ENCODE results near the gene RPS5. TPM values are rescaled to one million over a fixed set of nuclear protein-coding genes. Genes with fewer than 3 reads are reported as not detected.
"Not testable (repeated sequence)": the region's sequence is repeated elsewhere in the genome, so short reads cannot be mapped to it uniquely, and the experiment has no call there.

Gene RPS5
- total RNA-seq, 1 experiment from 2014 or later, result 5,822 TPM

DNA sequence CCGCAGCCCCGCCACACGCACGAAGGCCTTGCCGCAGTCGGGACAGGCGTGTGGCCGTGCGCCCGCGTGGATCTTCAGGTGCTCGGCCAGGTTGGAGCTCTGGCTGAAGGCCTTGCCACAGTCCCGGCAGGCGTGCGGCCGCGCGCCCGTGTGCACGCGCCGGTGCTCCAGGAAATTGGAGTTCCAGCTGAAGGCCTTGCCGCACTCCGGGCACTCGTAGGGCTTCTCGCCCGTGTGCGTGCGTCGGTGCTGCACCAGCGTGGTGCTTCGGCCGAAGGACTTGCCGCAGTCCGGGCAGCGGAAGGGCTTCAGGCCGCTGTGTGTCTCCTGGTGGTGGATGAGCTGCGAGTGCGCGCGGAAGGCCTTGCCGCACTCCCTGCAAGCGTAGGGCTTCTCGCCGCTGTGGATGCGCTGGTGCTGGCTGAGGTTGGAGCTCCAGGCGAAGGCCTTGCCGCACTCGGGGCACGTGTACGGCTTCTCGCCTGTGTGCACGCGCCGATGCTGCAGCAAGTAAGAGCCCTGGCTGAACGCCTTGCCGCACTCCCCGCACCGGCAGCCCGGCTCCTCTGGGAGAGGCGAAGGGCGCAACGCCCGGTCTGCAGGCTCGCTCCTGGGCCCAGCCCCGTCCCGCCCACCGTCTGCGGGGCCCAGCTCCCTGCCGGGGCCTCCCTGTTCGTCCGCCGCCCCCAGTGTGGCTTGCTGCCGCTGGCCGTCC is 30.1 kb upstream of the RPS5 start:
- DNase-seq (ENCODE audit: low spot score), result no peak

DNA sequence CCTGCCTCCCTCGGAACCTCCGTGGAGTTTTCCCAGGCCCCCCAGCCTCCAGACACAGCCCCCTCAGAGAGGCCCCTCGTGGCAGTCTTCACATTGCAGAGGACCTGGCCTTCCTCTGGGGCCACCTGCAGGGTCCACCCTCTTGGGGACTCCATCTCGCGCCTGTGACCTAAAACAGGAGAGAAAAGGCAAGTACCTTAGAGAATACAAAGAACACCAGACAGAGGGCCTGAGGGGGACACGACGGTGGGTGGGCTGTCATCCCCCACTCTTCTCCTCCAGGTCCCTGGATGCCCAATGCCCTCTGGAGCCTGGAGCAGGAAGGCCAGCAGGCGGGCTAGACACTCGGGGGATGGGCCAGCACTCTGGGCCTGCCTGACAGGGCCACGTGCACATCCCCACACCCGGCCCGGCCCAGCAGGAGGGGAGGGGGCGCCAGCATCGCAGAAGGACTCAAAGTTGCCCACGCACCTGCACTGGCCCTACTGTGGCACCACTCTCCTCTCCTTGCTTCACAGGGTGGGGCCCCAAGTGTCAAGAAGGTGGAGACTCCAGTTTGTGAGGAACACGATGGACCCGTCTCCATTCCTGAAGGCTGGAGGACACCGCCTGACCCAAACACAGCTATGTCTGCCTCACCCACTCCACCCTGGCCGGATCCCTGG is 29.5 kb upstream of the RPS5 start:
- no peak for DNase-seq (ENCODE audit: low spot score)

DNA sequence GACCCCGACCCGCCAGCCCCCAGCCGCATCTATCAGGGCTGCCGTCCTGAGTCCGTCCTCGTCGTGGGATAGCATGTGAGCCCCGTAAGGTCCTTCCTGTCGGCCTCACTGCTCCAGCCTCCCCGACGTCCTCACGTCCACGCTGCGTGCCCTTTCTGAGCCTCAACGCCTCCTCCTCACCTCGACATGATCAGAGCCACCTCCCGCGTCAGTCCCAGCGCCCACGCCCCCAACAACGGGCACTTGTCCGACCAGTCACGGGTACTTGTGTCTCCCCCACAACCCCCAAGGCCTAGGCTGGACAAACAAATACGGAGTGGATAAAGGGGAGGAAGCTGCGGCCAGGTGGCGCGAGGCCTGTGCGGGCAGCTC is 25.2 kb upstream of the RPS5 start:
- no peak for DNase-seq (ENCODE audit: low spot score)

DNA sequence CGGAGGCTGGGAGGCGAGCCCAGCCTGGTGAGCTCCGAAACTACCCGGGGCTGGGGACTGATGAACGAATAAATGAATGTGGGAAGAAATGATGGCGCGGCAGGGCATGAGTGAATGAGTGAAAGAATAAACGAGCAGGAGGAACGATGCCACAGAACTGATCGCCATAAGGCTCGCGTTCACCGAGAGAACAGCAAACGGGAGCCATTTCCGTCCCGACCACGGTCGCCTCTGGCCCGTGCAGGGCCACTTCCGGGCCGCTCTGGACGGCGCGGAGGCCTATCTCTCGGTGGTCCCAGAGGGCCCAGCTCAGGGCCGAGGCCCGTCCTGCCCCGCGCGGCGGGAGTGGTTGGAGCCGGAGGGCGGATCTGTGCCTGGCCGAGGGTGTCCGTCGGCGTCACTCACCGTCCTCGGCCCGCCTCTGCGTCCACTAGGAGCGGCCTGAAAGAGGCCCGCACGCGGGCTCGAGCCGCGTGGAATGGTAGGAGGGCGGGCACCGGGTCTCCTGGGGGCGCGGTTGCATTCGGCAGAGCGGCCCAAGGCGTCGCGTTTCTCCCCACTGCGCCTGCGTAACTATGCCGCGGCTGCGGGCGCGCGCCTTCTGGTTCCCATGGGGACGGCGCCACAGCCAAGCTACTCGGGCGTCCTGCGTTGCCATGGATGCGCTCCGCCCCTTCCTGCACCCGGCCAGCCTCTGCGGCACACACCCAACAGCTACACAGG is 24.6 kb upstream of the RPS5 start, which contains the start of gene ZNF497:
ZNF497 (minus strand) TSS at position 480 of the 723 bp plus-strand sequence. CDS start 5,116 bp downstream, outside the sequence.
- peak; percentile 99 for DNase-seq (ENCODE audit: low spot score)

DNA sequence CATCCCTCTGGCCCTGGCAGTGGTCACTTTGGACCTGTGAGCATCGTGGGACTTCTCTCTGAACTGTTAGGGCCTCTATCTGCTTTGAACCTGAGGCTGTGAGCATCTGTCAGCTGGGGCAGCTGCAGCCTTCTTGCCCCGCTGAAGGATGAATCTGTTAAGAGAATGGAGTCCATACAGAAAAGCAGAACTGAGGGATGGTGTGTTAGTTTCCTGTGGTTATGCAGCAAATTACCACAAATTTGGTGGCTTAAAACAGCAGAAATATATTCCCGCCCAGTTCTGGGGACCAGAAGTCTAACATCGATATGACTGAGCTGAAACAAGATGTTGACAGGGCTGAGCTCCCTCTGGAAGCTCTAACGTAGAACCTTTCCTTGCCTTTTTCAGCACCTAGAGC is 22.9 kb upstream of the RPS5 start:
- DNase-seq (ENCODE audit: low spot score), result no peak

DNA sequence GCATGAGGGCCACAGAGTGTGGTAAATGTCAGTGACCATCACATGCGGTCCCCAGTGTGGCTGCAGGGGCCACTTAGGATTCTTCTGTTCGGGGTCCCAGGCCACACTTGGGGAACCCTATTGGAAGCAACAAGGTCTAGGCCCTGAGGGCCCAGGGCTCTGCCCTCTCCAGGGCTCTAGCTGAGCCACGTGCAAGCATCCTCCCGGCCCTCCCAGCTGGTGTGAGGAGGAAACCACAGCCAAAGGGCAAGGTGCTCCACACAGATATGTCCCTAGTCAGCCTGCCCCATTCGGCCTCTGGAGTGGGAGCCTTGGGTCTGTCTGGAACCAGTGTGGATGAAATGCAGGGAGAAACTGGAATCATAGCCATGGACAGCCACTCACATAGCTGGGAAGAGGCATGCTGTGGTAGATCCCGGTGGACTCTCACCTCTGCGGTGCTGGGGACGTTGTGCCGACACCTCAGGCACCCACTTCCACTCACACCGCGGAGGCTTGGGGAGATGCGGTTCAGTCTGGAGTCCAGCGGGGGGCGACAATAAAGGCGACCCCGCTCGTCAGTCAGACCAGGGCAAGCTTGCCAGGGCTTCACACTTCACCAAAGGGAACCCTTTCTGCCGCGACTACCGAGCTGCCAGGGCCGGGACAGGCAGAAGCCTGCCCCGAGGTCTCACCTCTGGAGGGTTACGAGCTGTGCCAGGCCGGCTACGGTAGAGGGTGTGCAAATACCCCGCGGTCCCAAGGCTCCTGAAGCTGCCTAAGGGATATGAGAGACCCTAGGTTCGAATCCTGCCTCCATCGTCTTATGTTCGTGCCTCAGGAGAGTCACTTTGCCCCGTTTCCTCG is 20.3 kb upstream of the RPS5 start:
- DNase-seq (ENCODE audit: low spot score), result no peak

DNA sequence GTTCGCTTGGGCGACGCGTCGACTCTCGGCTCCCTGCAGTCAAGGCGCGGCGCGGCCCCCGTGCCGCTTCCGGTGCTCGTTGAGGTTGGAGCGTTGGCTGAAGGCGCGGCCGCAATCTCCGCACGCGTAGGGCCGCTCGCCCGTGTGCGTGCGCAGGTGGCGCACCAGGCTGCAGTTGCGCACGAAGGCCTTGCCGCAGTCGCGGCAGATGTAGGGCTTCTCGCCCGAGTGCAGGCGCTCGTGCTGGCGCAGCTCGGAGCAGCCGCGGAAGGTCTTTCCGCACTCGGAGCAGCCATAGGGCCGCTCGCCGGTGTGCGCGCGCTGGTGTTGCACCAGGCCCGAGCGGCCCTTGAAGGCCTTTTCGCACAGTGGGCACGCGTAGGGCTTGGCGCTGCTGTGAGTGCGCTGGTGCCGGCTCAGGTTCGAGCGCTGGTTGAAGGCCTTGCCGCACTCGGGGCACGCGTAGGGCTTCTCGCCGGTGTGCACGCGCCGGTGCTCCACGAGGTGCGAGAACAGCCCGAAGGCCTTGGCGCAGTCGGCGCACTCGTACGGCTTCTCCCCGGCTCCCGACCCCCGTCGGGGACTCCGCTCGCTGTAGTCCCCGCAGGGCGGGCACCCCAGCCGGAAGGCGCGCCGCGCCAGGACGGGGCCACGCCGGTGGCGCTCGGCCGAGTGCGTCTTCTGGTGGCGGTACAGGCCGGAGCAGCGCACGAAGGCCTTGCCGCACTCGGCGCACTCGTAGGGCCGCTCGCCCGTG is 19.2 kb upstream of the RPS5 start:
- no peak for DNase-seq (ENCODE audit: low spot score)

DNA sequence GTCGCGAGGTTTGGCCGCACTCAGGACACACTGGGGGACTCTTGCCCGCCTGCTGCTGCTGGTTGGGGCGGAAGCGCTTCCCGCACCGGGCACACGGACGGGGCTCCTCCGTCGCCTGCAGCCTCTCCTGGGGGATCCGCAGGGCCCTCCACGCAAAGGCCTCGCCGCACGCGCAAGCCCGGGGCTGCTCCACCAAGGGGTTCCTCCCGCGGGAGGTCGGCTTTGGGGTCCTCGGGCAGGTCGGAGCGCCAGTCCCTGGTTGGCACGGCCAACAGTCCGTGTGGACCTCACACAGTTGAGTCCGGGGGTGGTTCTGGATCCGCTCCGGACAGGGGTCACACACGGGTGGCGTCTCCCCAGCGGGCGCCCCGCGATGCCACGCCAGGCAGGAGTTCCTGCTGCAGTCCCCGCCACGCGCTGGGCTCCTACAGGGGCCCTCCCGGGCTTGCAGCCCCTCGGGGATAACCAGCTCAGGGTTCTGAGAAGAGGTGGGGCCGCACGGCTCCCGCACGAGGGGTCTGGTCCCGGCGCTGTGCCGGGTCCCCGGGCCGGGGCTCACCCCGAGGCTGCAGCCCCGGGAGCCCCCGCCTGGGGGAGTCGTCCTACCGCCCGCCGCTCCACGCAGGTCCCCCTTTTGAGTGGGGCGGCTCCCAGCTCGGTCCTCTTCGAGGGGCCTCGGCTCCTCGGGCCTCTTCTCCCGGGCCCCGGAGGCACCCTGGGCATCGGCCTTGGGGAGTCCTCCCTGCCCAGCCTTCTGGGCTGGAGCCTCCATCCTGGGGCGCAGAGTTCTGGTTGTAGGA is 18.3 kb upstream of the RPS5 start:
- DNase-seq (ENCODE audit: low spot score), result no peak

DNA sequence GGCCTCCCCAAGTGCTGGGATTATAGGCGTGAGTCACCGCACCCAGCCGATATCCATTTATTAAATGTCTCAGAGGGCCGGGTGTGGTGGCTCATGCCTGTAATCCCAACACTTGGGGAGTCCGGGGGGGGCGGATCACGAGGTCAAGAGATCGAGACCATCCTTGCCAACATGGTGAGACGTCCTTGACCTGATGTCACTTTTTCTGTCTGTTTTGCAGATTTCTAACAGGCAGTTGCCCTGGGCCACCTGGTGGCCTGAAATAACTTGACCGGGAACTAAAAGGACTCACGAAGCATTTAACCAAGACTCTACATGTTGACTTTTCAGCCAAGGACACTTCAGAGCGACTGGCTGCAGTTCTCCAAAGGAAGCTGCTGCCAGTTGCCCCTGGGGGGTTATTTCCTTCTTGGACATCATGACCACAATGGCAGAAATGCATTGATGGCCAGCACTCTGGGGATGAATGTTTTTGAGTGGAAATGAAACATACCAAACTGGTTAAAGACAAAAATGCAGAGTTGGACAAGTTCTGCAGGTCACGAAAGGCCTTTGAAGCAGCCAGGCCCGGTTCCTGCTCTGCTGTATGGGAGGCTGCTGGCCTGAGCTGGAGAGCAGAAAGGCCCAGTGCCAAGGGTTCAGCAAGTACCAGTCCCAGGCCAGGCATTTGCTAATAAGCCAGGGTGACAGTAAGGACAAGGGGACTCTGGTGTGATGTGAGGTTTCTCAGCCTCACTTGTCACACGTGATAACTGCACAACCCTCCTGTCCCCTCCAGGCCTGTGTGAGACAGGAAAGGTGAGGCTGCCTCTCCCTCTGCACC is 14.5 kb upstream of the RPS5 start:
- DNase-seq (ENCODE audit: low spot score), result peak; percentile 50

DNA sequence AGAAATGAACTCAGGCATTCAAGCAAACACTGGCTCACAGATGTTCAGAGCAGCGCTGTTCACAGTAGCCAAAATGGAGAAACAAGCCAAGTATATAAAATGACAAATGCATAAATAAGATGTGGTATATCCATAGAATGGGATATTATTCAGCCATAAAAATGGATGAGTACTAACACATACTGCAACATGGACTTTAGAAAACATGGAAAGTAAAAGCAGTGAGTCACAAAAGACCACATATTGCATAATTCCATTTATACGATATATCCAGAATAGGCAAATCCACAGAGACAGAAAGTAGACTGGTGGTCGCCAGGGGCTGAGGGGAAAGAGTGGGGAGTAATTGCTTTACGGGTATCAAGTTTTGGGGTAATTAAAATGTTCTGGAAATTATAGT is 12.9 kb upstream of the RPS5 start:
- DNase-seq (ENCODE audit: low spot score), result no peak

DNA sequence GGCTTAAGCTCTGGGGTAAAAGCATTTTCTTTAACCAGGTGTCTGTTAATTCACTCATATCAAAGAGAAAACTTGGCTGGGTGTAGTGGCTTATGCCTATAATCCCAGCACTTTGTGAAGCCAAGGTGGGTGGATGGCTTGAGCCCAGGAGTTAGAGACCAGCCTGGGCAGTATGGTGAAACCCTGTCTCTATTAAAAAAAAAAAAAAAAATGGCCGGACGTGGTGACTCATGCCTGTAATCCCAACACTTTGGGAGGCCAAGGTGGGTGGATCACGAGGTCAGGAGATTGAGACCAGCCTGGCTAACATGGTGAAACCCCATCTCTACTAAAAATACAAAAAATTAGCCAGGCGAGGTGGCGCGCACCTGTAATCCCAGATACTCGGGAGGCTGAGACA is 10.3 kb upstream of the RPS5 start:
- not testable (repeated sequence) for DNase-seq (ENCODE audit: low spot score)

DNA sequence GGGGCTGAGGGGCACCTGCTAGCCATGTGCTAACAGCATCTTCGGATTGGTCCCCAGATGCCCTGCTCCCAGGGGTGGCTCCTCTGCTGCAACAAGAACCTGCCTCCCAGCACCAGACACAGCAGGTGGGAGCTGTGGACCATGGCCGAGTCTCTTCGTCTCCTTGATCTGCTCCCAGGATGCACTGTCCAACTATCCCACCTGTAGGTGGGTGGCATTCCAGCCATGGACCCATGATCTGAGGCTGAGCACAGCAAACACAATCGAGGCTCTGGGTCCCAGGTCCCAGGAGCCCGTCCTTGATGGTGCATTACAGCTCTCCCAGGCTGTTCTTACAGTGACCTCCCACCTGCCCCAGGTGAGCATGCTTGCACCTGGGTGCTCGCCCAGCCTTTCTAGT is 7.8 kb upstream of the RPS5 start:
- no peak for DNase-seq (ENCODE audit: low spot score)

DNA sequence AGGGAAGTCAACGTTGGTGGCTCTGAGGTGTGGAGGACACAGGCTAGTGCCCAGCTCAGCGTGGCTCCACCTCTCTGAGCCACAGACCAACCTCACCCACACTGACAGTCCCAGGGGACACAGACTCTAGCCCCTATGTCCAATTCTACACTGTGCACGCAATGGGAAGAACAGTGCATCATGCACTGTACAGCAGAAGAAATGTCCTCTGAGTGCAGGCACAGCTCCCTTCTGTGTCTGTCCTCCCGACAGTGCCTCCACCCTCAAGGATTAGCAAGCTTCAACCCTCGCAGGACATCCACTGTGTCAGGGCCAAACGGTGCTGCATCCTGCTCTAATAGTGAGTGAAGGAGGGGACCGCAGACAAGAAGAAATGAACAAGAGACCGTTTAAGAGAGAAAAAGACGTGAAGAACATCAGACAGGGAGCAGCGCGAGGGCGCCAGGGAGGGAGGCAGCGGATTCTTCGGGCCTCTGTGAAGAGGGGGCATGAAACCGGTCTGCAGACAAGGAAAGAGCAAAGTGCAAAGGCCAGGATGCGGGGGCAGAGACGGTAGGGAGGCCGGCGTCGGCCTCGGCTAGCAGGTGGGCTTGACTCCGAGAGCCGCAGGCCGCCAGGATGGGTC is 6.9 kb upstream of the RPS5 start:
- no peak for DNase-seq (ENCODE audit: low spot score)

DNA sequence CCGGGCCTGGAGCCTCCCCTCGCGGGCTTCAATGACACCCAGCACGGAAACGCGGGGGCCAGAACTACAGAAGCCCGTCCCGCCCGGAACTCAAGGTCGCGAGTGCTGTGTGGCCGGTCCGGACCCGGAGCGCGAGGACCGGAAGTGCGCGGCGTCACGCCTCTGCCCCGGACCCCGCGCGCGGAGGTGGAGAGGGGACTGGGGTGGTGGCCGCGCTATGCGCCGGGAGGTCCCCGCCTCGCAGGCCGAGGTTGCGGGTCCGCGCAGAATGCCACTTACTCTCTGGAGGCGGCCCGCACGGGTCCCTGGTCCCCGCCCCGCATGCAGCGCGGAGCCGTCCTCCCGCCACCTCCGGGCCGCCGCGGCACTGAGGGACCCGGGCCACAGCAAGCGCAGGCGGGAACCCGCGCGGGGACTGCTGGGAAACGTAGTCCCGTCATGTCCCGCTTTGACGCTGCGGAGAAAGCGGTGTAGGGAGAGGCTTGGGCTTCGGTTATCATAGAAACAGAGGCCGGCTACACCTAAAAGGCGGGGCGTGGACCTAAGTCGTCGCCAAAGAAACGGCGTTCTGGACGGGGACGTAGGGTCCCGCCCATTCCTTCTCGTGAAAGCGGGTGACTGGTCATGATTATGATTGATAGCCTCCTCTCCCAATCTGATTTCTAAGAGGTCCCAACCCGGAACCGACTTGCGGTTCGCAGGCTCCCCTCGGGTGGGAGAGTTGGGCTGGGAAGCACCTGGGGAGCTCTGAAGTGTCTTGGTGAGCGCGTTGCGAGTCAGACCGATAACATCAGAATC is 6.2 kb upstream of the RPS5 start, which contains the start of gene ZNF837:
ZNF837 (minus strand) TSS at position 369 of the 798 bp plus-strand sequence. CDS start 11,698 bp downstream, outside the sequence.
- peak; percentile 100 for DNase-seq (ENCODE audit: low spot score)

DNA sequence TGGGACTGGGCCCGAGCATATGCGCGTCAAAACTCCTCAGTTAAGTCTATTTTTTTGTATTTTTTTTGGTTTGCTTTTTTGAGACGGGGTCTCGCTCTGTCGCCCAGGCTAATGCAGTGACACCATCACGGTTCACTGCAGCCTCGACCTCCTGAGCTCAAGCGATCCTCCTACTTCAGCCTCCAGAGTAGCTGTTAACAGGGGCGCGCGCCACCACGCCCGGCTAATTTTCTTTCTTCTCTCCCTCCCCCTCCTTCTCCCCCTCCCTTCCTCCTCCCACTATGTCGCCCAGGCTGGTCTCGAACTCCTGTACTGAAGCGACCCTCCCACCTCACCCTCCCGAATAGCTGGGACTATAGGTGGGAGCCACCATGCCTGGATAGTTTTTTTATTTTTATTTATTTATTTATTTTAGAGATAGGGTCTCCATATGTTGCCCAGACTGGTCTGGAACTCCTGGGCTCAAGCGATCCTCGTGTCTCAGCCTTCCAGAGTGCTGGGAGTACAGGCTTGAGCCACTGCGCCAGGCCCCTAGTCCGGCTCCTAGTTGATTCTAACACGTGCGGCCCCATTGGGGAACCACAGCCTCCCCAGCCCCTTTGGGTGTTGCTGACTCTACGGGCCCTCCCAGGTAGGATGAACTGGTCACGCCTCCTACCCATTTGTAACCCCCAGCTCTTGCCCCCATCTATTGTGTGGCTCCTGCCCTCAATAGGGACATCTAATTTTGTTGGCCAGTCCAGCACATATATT is 5.4 kb upstream of the RPS5 start:
- DNase-seq (ENCODE audit: low spot score), result no peak

DNA sequence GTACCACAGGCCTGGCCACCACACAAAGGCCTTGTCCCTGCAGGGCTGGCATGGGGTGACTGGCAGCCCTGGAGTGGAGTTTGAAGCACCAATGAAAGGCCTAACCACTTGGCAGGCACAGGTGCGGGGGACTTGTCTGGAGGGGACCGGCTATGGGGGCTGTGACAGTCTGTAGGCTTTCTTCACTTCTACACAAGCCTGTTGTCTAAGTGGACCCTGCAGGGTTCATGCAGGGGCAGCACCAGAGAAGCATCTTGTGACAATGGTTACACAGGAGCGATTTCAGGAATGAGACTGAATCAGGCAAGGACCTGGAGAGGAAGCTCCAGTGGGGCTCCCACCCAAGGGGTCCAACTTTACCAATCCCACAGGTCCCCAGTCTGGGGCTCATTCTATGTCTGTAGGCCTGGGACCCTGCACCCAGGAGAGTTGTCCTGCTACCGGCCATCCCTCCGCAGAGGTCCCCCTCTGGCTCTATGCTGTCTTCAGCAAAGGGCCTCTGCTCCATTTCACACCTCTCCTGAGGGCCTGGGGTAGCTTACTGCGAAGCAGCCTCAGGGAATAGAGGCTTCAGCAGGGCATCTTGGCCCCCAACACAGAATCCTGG is 4.0 kb upstream of the RPS5 start:
- no peak for DNase-seq (ENCODE audit: low spot score)
